Measurements from ENCODE around the gene XPO6.
A peak's percentile ranks its signal among the peaks of the same experiment; 100 is the strongest.
"Not testable (repeated sequence)": the region's sequence is repeated elsewhere in the genome, so short reads cannot be mapped to it uniquely, and the experiment has no call there.

XPO6 gene

DNA sequence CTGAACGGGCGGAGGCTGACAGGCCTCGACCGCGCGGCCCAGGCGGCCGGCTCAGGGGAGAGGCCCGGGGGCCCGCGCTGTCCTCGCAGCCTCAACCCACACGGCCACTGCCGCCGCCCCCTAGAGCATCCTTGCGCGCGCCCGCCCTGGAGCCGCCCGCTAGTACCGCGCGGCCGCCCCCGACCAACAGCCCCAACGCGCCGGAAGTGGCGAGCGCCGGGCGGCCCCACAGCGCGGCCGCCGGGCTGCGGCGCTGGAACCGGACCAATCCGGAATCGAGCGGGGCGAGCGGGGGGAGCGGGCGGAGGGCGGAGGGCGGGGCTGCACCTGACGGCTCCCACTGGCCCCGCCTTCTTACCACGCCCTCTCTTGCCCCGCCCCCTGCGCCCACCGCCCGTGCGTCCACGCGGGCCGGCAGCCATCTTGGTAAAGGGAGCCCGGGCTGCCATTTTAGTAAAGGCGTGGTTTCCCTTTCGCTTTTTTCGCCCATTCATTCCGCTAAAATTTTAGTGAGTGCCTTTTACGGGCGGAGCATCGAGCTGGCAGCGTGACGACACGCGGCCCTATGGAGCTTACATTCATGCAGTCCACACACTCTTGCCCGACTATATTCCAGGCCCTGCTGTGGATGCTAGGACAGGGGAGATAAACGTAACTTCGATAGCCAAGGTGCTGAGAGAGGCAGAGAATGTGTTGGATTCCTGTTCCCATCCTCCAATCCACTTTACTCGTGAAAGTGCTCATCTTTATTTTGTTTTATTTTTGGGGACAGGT lies at the start of gene XPO6:
Gene XPO6 (minus strand): TSS at position 208 of the 774 bp plus-strand sequence. CDS start 597 bp downstream, outside the sequence.
- peak; percentile 100 for DNase-seq

DNA sequence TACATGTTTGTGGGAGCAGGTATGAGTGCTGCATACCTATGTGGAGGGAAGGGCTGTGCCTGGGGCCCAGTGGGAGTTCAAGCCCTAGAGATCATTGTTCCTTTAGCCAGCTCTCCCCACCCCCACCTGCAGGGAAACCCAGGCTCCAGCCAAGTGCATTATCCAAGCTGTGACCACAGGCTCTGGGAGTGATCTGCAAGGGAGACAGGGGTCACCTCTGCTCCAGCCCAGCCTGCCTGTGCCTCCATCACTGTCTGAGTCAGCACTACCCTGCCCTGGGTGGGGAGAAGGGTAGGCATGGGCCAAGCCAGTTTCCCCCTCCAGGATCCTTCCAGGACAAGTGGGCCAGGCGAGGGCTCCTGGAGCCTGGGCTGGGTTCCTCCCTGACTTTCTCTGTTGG lies 48.4 kb upstream of the XPO6 start:
- DNase-seq, result no peak

DNA sequence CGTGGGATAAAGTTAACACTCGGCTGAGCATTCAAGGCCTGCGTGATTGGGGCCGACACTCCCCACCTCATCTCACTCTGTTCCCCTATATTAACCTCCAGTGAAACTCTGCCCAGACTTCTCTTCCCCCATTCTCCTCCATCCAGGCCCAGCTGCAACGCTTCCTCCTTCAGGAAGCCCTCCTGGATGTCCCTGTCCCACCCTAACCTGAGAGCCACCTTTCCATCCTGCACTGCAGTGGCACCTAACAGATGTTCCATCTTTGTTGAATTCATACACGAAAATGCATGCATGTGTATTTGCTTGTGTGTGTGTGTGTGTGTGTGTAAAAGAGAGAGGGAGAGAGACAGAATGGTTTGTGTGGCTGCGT lies 48.0 kb upstream of the XPO6 start:
- DNase-seq, result no peak

DNA sequence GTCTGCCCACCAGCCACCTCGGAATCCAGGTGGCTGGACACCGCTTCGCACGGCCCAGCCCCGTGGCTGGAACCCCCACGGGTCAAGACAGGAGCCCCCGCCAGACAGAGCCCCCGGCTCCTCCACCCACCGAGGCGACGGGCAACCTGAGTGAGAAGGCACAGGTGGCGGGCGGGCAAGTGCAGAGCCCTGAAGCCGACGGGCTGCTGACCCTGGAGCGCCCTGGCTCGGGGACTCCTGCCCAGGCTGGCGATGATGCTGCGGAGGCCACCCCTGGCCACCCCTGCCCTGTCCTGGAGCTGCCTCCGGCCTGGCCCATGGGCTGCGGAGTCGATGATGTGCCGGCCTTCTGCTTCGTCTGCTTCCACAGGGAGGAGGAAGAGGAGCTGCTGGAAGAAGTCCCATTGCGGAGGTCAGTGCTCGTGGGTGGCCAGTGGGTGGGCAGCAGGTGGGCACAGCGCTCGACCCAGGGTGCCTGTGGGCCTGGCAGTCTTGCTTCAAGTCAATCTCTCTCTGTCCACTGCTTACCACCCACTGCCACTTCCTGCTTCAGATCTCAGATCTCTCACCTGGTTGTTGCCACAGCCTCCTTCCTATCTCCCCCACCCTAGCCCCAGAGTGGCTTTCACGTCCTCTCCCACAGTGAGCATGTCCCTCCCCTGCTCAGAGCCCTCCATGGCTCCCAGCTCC lies 47.5 kb upstream of the XPO6 start:
- DNase-seq, result no peak

- no peak for DNase-seq
Observed at GRCh38 chr16:28258567-28258966, 46.8 kb upstream of the XPO6 start.

DNA sequence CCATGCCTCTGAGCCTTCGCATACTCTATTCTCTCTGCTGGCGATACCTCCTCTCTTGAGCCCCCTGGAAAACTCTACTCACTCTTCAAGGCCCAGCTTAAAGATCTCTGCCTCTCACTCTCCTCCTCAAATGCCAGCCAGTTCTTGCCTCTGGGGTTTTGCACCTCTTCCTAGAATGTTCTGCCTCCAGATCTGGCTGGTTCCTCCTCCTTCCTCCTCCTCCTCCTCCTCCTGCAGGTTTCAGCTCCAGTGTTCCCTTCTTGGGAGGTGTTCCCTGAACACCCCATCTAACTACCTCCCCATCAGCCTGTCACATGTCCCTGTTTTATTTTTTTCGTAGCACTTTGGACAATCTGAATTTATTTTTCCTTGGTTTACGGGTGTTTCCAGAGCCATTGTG lies 45.5 kb upstream of the XPO6 start:
- DNase-seq, result no peak

DNA sequence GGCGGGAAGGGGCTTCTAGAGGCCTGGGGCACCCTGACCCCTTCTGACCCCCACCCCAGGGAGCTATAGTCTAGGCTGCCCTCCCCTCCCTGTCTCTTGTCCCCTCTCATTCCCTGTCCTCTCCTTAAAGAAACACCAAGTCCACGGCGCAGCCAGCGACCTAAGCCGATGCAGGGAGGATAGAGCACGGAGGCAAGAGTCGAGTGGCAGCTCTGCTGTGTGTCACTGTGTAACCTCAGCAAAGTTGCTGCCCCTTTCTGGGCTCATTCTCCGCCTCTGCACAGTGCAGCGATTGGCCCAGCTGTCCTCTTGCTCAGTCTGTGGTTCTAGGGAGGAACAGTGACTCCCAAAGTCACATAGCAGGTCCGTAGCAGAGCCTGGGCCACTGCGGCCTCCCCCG lies 44.1 kb upstream of the XPO6 start:
- DNase-seq, result no peak

GRCh38 chr16:28254158-28254557 lies 42.4 kb upstream of the XPO6 start:
- DNase-seq, result no peak

GRCh38 chr16:28250999-28251398 lies 39.2 kb upstream of the XPO6 start:
- DNase-seq, result no peak

DNA sequence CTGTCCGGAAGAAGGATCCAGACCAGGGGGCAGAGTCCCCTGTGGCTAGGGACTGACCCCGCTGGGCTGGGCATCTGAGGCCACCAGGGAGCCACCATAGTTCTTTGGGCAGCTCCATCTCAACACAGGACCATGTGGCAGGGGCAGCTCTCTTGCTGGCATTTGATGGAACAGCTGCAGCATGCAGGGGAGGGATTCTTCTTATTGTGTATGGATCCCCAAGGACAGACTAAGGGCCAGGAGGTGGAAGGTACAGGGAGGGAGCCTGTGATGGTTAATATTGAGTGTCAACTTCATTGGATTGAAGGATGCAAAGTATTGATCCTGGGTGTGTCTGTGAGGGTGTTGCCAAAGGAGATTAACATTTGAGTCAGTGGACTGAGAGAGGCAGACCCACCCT lies 37.7 kb upstream of the XPO6 start:
- DNase-seq, result not testable (repeated sequence)

DNA sequence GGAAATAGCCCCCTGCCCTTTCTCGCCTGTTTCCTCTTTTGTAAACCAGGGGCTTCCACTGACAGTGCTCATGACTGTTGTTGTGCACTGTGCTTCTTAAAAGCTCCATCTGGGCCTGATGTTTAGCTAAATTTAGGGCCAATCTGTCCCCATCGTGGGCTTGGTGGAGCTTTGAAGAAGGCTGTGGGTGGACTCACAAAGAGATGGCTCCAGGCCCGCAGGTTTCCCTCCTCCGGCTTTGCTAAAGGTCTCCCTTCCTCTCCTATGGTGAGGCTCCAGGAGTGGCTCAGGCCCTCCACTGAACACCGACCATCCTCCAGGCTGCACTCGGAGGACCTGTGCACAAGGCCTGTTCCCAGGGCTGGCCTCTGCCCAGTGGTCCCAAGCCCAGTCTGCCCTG lies 30.2 kb upstream of the XPO6 start:
- DNase-seq, result no peak

GRCh38 chr16:28237754-28238357 lies 26.1 kb upstream of the XPO6 start:
- DNase-seq, result no peak

DNA sequence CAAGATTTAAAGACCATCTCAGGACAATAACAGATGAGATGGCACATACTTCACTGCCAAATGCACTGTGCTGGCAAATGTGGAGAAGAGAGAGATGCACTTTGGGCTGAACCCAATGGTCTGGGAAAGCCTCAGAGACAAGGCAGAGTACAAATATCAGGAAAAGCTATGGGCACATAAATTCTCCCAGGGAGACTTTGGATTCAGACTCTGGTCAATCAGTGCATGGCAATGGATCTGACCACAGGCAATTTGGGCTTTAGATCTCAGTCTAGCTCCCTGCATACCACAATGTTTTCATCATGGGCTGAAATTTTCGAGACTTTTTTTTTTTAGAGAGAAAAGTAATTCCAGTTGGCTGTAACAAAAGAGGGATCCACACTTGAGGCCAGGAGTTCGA lies 20.0 kb upstream of the XPO6 start:
- no peak for DNase-seq

GRCh38 chr16:28223909-28224308 lies 12.1 kb upstream of the XPO6 start:
- DNase-seq, result not testable (repeated sequence)

- DNase-seq, result not testable (repeated sequence)
Observed at GRCh38 chr16:28219777-28220176, 8.0 kb upstream of the XPO6 start.

DNA sequence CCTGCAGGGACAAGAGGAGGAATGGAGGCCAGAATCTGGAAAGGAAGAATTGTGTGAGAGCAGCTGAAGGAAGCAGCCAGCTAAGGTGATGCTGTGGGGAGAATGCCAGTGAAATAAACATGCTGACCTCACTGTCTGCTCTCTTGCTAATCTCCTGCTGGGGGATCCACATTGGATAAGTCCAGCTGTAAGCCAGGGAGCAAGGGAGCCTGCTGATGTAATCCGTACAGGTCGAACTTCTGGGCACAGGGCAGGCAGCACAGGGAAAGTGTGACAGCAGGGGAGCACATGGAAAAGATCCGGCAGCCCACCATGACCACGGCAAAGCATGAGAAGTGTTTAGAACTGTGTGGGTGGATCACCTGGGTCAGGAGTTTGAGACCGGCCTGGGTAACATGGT lies 7.5 kb upstream of the XPO6 start:
- no peak for DNase-seq

GRCh38 chr16:28218109-28218508 lies 6.3 kb upstream of the XPO6 start:
- peak; percentile 43 for DNase-seq

DNA sequence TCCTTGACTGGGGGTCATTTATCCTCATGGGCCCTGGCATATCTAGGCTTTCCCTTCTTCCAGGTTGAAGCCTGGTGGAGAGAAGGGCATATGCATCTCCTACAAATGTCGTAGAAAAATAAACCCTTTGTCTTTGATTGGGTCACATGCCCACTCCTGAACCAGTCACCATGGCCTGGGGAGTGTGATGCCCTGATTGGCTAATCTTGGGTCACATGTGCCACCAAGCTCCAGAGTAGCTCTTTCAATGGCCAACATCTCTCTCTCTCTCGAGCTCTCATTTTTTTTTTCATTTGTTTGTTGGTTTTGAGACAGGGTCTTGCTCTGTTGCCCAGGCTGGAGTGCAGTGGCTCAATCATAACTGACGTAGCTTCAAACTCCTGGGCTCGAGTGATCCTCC lies 5.6 kb upstream of the XPO6 start:
- no peak for DNase-seq

DNA sequence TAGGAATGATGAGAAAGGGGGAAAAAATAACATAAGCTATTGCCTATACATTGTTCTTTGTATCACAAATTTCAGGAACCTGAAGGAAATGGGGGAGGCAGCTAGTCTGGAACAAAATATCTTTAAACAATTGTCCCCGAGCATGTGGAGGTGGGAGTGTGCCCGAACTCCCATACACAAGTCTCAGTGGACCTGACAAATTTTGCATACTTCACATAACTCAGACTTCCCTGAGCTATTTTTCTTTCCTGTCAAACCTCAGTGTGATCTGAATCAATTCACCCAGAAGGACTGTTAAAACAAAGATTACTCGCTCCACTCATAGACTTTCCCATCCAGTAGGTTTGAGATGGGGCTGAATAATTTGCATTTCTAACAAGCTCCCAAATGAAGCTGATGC lies 1.6 kb upstream of the XPO6 start:
- no peak for DNase-seq

GRCh38 chr16:28212532-28212873 lies 738 bp upstream of the XPO6 start:
- DNase-seq, result no peak

DNA sequence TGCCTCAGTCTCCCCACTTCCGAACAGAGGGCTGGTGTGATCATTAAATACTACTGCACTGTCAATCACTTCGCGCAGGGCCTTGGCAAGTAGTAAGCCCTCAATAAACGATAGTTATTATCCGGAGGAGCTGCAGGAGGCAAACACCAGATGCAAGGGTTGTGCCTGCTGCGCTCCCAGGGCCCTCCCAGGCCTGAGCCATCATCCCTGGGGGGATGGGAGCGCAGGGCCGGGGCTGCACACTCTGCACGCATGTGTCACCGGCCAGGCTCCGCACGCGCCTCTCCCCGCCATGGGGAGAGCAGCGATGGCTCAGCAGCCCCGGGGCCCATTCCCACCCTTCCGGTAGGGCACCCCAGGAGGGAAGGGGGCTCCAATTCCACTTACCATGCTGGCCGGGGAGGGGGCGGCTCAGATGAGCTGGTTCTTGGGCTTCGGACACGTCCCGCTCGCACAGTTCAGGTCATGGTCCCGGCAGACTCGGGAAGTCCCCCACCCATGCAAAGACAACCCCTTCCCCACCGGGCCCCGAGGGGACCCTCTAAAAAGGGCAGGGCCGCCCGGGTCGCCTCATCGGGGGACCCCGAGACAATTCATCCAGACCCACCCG lies 681 bp downstream of the XPO6 start:
- DNase-seq, result peak; percentile 60

- DNase-seq, result no peak
Observed at GRCh38 chr16:28210264-28210663, 1.5 kb downstream of the XPO6 start.

DNA sequence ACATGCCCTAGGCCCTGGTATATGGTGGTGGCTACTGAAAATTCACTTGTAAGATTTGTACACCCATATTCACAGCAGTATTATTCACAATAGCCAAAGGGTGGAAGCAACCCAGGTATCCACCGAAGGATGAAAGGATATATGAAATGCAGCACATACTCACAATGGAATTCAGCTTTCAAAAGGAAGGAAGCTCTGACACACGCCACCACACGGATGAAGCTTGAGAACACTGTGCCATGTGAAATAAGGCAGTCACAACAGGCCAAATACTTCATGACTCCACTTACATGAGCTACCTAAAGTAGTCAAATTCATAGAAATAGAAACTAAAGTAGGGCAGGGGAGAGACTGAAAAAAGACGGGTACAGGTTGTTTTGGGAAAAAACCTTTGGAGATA lies 2.9 kb downstream of the XPO6 start:
- no peak for DNase-seq

- DNase-seq, result no peak
Observed at GRCh38 chr16:28208131-28208530, 3.6 kb downstream of the XPO6 start.

Measured in activated T-cell treated with anti-CD3 and anti-CD28 coated beads for 4 hours (primary cell).